ENCODE data around the gene NCOA1. TPM values are rescaled to one million over a fixed set of nuclear protein-coding genes. Genes with fewer than 3 reads are reported as not detected.

NCOA1 gene
- polyA plus RNA-seq, 1 of the 3 experiments (the other 2 are of a cell fraction), result 10.7 TPM

- no peak overlapping the region for H2AFZ ChIP-seq (ENCODE audit: low read depth)
- CTCF ChIA-PET, result interaction anchor here (1.1 kb wide), 1 partner anchor 75 kb away, joined by 3 read pairs; no protein-coding TSS in a partner anchor
- no peak overlapping the region for H3K27ac ChIP-seq (ENCODE audit: low read depth in 2 of 2, low read length in 1 of 2)
These were observed 10.8 kb downstream of the NCOA1 start for GRCh38 chr2:24501813-24502212.

More at GRCh38 chr2:24501813-24502212, 10.8 kb downstream of the NCOA1 start:
- H3K9ac ChIP-seq, result no peak overlapping the region
- TF ChIP-seq EZH2phosphoT487 (IDR thresholded peaks at IDR 0.05; ENCODE audit: borderline replicate concordance, low read depth) (no peak), MEF2A (IDR thresholded peaks at IDR 0.05; ENCODE audit: borderline replicate concordance, low read depth) (no peak), MXI1 (IDR thresholded peaks at IDR 0.05; ENCODE audit: low read depth, low read length) (no peak), TAF1 (IDR thresholded peaks at IDR 0.05; ENCODE audit: borderline replicate concordance, low read depth, low read length) (no peak), TCF12 (IDR thresholded peaks at IDR 0.05) (no peak), PBX3 (IDR thresholded peaks at IDR 0.05) (no peak), CHD2 (IDR thresholded peaks at IDR 0.05; ENCODE audit: low read length, partially characterized antibody) (no peak), EP300 (IDR thresholded peaks at IDR 0.05; ENCODE audit: borderline replicate concordance in 1 of 2, low read depth in 1 of 2, low read length in 1 of 2) (no peak), IRF3 (IDR thresholded peaks at IDR 0.05; ENCODE audit: low read depth, low read length) (no peak), YY1 (IDR thresholded peaks at IDR 0.05; ENCODE audit: low read depth) (no peak), RFX5 (IDR thresholded peaks at IDR 0.05; ENCODE audit: low read length) (no peak), NFIC (IDR thresholded peaks at IDR 0.05; ENCODE audit: borderline replicate concordance) (no peak), RCOR1 (IDR thresholded peaks at IDR 0.05; ENCODE audit: low read length) (no peak)
- TF ChIP-seq, protein P1, sequence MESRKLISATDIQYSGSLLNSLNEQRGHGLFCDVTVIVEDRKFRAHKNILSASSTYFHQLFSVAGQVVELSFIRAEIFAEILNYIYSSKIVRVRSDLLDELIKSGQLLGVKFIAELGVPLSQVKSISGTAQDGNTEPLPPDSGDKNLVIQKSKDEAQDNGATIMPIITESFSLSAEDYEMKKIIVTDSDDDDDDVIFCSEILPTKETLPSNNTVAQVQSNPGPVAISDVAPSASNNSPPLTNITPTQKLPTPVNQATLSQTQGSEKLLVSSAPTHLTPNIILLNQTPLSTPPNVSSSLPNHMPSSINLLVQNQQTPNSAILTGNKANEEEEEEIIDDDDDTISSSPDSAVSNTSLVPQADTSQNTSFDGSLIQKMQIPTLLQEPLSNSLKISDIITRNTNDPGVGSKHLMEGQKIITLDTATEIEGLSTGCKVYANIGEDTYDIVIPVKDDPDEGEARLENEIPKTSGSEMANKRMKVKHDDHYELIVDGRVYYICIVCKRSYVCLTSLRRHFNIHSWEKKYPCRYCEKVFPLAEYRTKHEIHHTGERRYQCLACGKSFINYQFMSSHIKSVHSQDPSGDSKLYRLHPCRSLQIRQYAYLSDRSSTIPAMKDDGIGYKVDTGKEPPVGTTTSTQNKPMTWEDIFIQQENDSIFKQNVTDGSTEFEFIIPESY (IDR thresholded peaks at IDR 0.05; ENCODE audit: borderline replicate concordance, low read depth), result no peak
- TF ChIP-seq, protein P2, sequence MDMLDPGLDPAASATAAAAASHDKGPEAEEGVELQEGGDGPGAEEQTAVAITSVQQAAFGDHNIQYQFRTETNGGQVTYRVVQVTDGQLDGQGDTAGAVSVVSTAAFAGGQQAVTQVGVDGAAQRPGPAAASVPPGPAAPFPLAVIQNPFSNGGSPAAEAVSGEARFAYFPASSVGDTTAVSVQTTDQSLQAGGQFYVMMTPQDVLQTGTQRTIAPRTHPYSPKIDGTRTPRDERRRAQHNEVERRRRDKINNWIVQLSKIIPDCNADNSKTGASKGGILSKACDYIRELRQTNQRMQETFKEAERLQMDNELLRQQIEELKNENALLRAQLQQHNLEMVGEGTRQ (IDR thresholded peaks at IDR 0.05; ENCODE audit: borderline replicate concordance, low read depth, low read length), result no peak
- TF ChIP-seq, protein P3, sequence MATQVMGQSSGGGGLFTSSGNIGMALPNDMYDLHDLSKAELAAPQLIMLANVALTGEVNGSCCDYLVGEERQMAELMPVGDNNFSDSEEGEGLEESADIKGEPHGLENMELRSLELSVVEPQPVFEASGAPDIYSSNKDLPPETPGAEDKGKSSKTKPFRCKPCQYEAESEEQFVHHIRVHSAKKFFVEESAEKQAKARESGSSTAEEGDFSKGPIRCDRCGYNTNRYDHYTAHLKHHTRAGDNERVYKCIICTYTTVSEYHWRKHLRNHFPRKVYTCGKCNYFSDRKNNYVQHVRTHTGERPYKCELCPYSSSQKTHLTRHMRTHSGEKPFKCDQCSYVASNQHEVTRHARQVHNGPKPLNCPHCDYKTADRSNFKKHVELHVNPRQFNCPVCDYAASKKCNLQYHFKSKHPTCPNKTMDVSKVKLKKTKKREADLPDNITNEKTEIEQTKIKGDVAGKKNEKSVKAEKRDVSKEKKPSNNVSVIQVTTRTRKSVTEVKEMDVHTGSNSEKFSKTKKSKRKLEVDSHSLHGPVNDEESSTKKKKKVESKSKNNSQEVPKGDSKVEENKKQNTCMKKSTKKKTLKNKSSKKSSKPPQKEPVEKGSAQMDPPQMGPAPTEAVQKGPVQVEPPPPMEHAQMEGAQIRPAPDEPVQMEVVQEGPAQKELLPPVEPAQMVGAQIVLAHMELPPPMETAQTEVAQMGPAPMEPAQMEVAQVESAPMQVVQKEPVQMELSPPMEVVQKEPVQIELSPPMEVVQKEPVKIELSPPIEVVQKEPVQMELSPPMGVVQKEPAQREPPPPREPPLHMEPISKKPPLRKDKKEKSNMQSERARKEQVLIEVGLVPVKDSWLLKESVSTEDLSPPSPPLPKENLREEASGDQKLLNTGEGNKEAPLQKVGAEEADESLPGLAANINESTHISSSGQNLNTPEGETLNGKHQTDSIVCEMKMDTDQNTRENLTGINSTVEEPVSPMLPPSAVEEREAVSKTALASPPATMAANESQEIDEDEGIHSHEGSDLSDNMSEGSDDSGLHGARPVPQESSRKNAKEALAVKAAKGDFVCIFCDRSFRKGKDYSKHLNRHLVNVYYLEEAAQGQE (IDR thresholded peaks at IDR 0.05; ENCODE audit: low read depth, low read length), result no peak
- H3K4me3 ChIP-seq (ENCODE audit: low read depth in 2 of 2, low read length in 1 of 2), result no peak overlapping the region
- POLR2A ChIA-PET, result no interaction called here
- no peaks in the 10 kb centered on the region for H3K9me3 ChIP-seq
- WGBS (ENCODE audit: low lambda C conversion rate), result 93% methylated on average over 2 of the region's 2 CpGs
- no peaks in the 10 kb centered on the region for H3K9me2 ChIP-seq
- peaks cover 79% of the 10 kb centered on the region for H3K79me2 ChIP-seq (ENCODE audit: insufficient read depth)
- no peaks in the 10 kb centered on the region for H3K36me3 ChIP-seq (replicated peaks in 1 of 2; ENCODE audit: control insufficient read depth in 1 of 2, insufficient read depth in 2 of 2, low read length in 1 of 2)
- H3K4me1 ChIP-seq (ENCODE audit: control insufficient read depth in 1 of 2, insufficient read depth in 2 of 2, low read depth in 1 of 2, low read length in 1 of 2), result no peaks in the 10 kb centered on the region; a peak in 1 of 4 replicates
- H4K20me1 ChIP-seq (ENCODE audit: insufficient read depth), result peaks cover 8% of the 10 kb centered on the region; the same call in 1 of the 2 replicates
- H3K27me3 ChIP-seq (ENCODE audit: insufficient read depth), result no peaks in the 10 kb centered on the region
- no peak for DNase-seq
- no peak overlapping the region for H3K4me2 ChIP-seq
- H3F3A ChIP-seq (replicated peaks; ENCODE audit: insufficient read depth), result no peaks in the 10 kb centered on the region
